PC-3 (cell line): ENCODE measurements around the gene PREX1. TPM values are rescaled to one million over a fixed set of nuclear protein-coding genes. Genes with fewer than 3 reads are reported as not detected.

Experiments
- ATAC-seq: fragments of 200-7000 bp; cut with Tn5 transposase; 2 replicates; pipeline ENCODE4 v1.9.1; 2020; ENCODE audit warnings: mild to moderate bottlenecking, moderate library complexity
- BruUV-seq: library from RNA; stranded (reverse); fragments of 400-500 nt; replicated peaks from 2 replicates; lab custom pipeline; 2021; lab: Mats Ljungman, UMichigan
- CTCF ChIA-PET: fragments of 300-600 bp; sonication (Branson Sonifier 250); formaldehyde crosslinking; loops from one replicate; lab custom pipeline; 2022; ENCODE audit warnings: antibody characterized with exemption; lab: Charles Lee
- POLR2A ChIA-PET: fragments of 300-600 bp; sonication (Branson Sonifier 250); formaldehyde crosslinking; loops from one replicate; lab custom pipeline; 2022; ENCODE audit warnings: antibody characterized with exemption; ENCODE audit not compliant: unreplicated experiment; lab: Charles Lee
- DNase-seq: peaks from one replicate; pipeline ENCODE4 v3.0.0-alpha.2; 2015
- H2AFZ ChIP-seq: fragments of 300-600 bp; sonication (generic); 2 replicates; pipeline ENCODE4 v1.6.0; 2016; ENCODE audit warnings: antibody characterized with exemption, low read length
- H3F3A ChIP-seq: fragments of 300-600 bp; sonication (generic); one replicate; pipeline ENCODE4 v1.6.0; 2017; ENCODE audit warnings: antibody characterized with exemption, low read length, control low read depth, mild to moderate bottlenecking; ENCODE audit not compliant: unreplicated experiment
- H3K27ac ChIP-seq: fragments of 300-600 bp; sonication (generic); 2 replicates; pipeline ENCODE4 v1.5.1; 2016; ENCODE audit warnings: mild to moderate bottlenecking, low read length
- H3K27me3 ChIP-seq: fragments of 300-600 bp; sonication (generic); 2 replicates; pipeline ENCODE4 v1.6.1; 2016; ENCODE audit warnings: low read length, mixed read lengths
- H3K36me3 ChIP-seq: fragments of 300-600 bp; sonication (generic); 2 replicates; pipeline ENCODE4 v1.6.1; 2016; ENCODE audit warnings: low read depth, mixed run types, low read length, mixed read lengths
- H3K4me1 ChIP-seq: fragments of 300-600 bp; sonication (generic); 2 replicates; pipeline ENCODE4 v1.5.1; 2016; ENCODE audit warnings: low read length; ENCODE audit not compliant: insufficient read depth
- H3K4me2 ChIP-seq: fragments of 300-600 bp; sonication (generic); 2 replicates; pipeline ENCODE4 v1.6.0; 2016; ENCODE audit warnings: low read length
- H3K4me3 ChIP-seq: fragments of 300-600 bp; sonication (generic); 2 replicates; pipeline ENCODE4 v1.5.1; 2016; ENCODE audit warnings: mild to moderate bottlenecking, low read length, mixed read lengths
- H3K79me2 ChIP-seq: fragments of 300-600 bp; sonication (generic); 2 replicates; pipeline ENCODE4 v1.6.1; 2017; ENCODE audit warnings: low read length, mixed read lengths
- H3K9ac ChIP-seq: fragments of 300-600 bp; sonication (generic); 2 replicates; pipeline ENCODE4 v1.6.0; 2016; ENCODE audit warnings: mild to moderate bottlenecking, low read length
- H3K9me2 ChIP-seq: fragments of 300-600 bp; sonication (generic); replicated peaks from 2 replicates; pipeline ENCODE4 v1.6.1; 2016; ENCODE audit warnings: mixed run types, low read length, mixed read lengths
- H3K9me3 ChIP-seq: fragments of 300-600 bp; sonication (generic); 2 replicates; pipeline ENCODE4 v1.6.1; 2016; ENCODE audit warnings: low read length, mixed read lengths
- H4K20me1 ChIP-seq: fragments of 300-600 bp; sonication (generic); 2 replicates; pipeline ENCODE4 v1.6.1; 2016; ENCODE audit warnings: low read length, mixed read lengths
- CTCF ChIP-seq: fragments of 300-600 bp; sonication (generic); conservative IDR thresholded peaks from 2 replicates; pipeline ENCODE4 v1.5.1; 2017; ENCODE audit warnings: antibody characterized with exemption, low read depth, mild to moderate bottlenecking, low read length
- EZH2 ChIP-seq: fragments of 300-600 bp; sonication (generic); IDR thresholded peaks from one replicate; pipeline ENCODE4 v1.6.1; 2017; ENCODE audit warnings: antibody characterized with exemption, mild to moderate bottlenecking, low read length; ENCODE audit not compliant: unreplicated experiment
- EZH2phosphoT487 ChIP-seq: fragments of 300-600 bp; sonication (generic); IDR thresholded peaks from 2 replicates; pipeline ENCODE4 v1.6.1; 2018; ENCODE audit warnings: mild to moderate bottlenecking, antibody characterized with exemption, low read length, borderline replicate concordance
- intact Hi-C: fragments of 100-400 bp; cut with micrococcal nuclease; formaldehyde crosslinking; loops from 2 replicates; pipeline ENCODE4 v1.9.0; 2023
- total RNA-seq: library from RNA; depleted of rRNA; stranded (reverse); fragments of >200 nt; gene quantifications from 2 replicates; pipeline ENCODE4 v1.2.3, GENCODE V29; 2014

PREX1 gene
- total RNA-seq, 1 experiment from 2014 or later: 22.1 TPM

GRCh38 chr20:48750941-48751635 lies 76.7 kb downstream of the PREX1 start:
- ChIA-PET CTCF (no interaction called here), POLR2A (no interaction called here)
- Histone ChIP-seq H3K4me1 (no peaks in the 10 kb centered on the region), H3F3A (no peaks in the 10 kb centered on the region), H3K27ac (no peak overlapping the region), H3K36me3 (no peaks in the 10 kb centered on the region), H3K4me3 (no peak overlapping the region), H3K27me3 (no peaks in the 10 kb centered on the region), H3K9me2 (no peaks in the 10 kb centered on the region), H3K9me3 (no peaks in the 10 kb centered on the region), H3K79me2 (no peaks in the 10 kb centered on the region), H3K9ac (no peak overlapping the region), H4K20me1 (no peaks in the 10 kb centered on the region), H3K4me2 (no peak overlapping the region), H2AFZ (no peak overlapping the region)
- ATAC-seq (no peak), DNase-seq (no peak)
- intact Hi-C loops: no loop called here
- no TSS peak for BruUV-seq
- TF ChIP-seq CTCF (no peak), EZH2 (no peak), EZH2phosphoT487 (no peak)

GRCh38 chr20:48750376-48750775 lies 77.4 kb downstream of the PREX1 start:
- intact Hi-C loops: no loop called here
- Histone ChIP-seq H3K79me2 (no peaks in the 10 kb centered on the region), H3K4me2 (no peak overlapping the region), H3K27ac (no peak overlapping the region), H4K20me1 (no peaks in the 10 kb centered on the region), H3K27me3 (no peaks in the 10 kb centered on the region), H3K4me1 (no peaks in the 10 kb centered on the region), H2AFZ (no peak overlapping the region), H3K9ac (no peak overlapping the region), H3K4me3 (no peak overlapping the region), H3K9me3 (no peaks in the 10 kb centered on the region), H3F3A (no peaks in the 10 kb centered on the region), H3K9me2 (no peaks in the 10 kb centered on the region), H3K36me3 (no peaks in the 10 kb centered on the region)
- no peak for ATAC-seq
- ChIA-PET CTCF (no interaction called here), POLR2A (no interaction called here)
- BruUV-seq: no TSS peak
- no peak for TF ChIP-seq EZH2phosphoT487
- TF ChIP-seq CTCF: no peak
- TF ChIP-seq EZH2: no peak
- no peak for DNase-seq

- H3K9me3 ChIP-seq: no peaks in the 10 kb centered on the region
- no peaks in the 10 kb centered on the region for H3K4me1 ChIP-seq
- no peak overlapping the region for H3K4me3 ChIP-seq
- no peaks in the 10 kb centered on the region for H3K9me2 ChIP-seq
- H3K36me3 ChIP-seq: no peaks in the 10 kb centered on the region
- H3K79me2 ChIP-seq: no peaks in the 10 kb centered on the region
- ChIA-PET CTCF (no interaction called here), POLR2A (no interaction called here)
- no peaks in the 10 kb centered on the region for H4K20me1 ChIP-seq
- DNase-seq: no peak
- ATAC-seq: no peak
- no peaks in the 10 kb centered on the region for H3F3A ChIP-seq
- no peaks in the 10 kb centered on the region for H3K27me3 ChIP-seq
- H3K27ac ChIP-seq: no peak overlapping the region
- intact Hi-C loops: no loop called here
- TF ChIP-seq EZH2 (no peak), CTCF (no peak), EZH2phosphoT487 (no peak)
- no peak overlapping the region for H3K9ac ChIP-seq
- no TSS peak for BruUV-seq
- no peak overlapping the region for H3K4me2 ChIP-seq
- H2AFZ ChIP-seq: no peak overlapping the region
Observed at GRCh38 chr20:48749437-48749836, 78.4 kb downstream of the PREX1 start.
